Measurements from ENCODE around the gene FRMD4B.

GRCh38 chr3:69199942-69200341 is 185.9 kb downstream of the FRMD4B start:
- no peak for TF ChIP-seq CTCF (conservative IDR thresholded peaks at IDR 0.05 in 1 of 2, IDR thresholded peaks at IDR 0.05 in 1 of 2; ENCODE audit: extremely low read depth in 1 of 2, insufficient read depth in 1 of 2, low read depth in 1 of 2, low read length in 2 of 2)
- no peak for TF ChIP-seq EZH2 (IDR thresholded peaks at IDR 0.05; ENCODE audit: borderline replicate concordance, low read length)
